GM21367 (cell line): ENCODE results near the gene CT45A10.
"Not testable (repeated sequence)": the region's sequence is repeated elsewhere in the genome, so short reads cannot be mapped to it uniquely, and the experiment has no call there.

Experiments
- ATAC-seq: cut with Tn5 transposase; IDR thresholded peaks from one replicate; pipeline ENCODE4 v1.9.1; 2021; ENCODE audit not compliant: unreplicated experiment

The CT45A10 gene

GRCh38 chrX:135893294-135893817 lies at the start of gene CT45A10, which contains the start of gene SAGE1:
Gene CT45A10, minus strand, starts transcription at chrX:135893444. Its CDS starts 8,100 bp downstream, at chrX:135885344.
Gene SAGE1, plus strand, starts transcription at chrX:135893716. Its CDS starts 2,527 bp downstream, at chrX:135896243.
- no peak for ATAC-seq

DNA sequence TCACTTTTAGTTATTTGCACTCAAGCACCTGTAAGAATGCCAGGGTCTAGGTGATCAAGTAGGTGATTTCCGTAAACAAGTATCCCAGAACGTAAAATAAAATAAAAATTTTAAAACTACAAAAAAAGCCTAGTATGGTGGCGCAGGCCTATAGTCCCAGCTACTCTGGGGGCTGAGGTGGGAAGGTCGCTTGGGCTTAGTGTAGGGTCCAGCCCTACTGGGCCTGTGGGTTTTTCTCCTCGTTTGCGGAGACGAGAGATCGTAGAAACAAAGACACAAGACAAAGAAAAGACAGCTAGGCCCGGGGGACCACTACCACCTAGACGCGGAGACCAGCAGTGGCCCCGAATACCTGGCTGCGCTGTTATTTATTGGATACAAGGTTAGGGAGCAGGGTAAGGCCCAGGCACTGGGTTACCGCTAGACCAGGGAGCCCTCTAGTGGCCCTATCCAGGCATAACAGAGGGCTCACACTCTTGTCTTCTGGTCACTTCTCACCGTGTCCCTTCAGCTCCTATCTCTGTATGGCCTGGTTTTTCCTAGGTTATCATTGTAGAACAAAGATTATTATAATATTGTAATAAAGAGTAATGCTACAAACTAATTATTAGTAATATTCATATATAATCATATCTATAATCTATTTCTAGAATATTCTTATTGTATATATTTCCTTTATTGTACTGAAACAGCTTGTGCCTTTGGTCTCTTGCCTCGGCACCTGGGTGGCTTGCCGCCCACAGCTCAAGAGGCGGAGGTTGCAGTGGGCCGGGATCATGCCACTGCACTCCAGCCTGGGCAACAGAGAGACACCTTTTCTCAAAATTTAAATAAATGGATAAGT lies 38.6 kb upstream of the CT45A10 start:
- ATAC-seq: no peak

GRCh38 chrX:135927897-135928296 lies 34.7 kb upstream of the CT45A10 start:
- no peak for ATAC-seq

- no peak for ATAC-seq
Measured at GRCh38 chrX:135923353-135923752, 30.1 kb upstream of the CT45A10 start.

- not testable (repeated sequence) for ATAC-seq
Measured at GRCh38 chrX:135920516-135920915, 27.3 kb upstream of the CT45A10 start.

GRCh38 chrX:135914404-135914803 lies 21.2 kb upstream of the CT45A10 start:
- no peak for ATAC-seq

DNA sequence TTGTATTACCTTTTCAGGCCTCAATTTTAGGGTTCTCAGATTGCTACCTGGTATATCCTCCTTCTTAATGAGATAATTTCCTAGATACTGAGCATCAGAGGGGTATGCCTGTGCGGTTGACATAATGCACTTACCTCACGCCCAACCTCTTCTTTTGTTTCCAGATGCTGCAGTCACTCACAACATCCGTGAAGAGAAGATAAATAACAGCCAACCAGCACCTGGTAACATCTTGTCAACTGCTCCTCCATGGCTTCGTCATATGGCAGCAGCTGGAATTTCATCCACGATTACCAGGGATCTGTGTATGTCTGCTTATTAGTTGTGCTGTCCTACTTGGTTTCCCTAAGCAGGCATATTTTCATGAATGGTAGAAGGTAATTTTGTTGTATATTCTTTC lies 17.0 kb upstream of the CT45A10 start:
- ATAC-seq: no peak

DNA sequence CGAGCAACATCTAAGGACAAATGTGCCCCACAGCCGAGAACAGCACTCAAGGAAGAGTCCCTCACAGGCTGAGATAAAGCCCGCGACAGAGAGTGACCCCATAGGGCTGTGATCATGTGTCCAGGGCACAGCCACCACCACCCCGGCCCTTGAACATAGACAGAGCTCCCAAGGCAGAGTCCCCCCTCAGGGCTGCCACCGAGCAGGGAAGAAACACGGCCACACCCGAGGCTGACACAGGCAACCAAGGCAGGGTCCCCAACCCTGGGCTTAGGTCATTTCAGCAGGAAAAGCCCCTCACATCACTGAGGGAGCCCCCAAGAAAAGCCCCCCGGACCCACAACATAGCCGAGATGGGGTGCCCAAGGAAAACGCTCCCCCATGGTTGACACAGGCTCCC lies 463 bp downstream of the CT45A10 start:
- no peak for ATAC-seq

DNA sequence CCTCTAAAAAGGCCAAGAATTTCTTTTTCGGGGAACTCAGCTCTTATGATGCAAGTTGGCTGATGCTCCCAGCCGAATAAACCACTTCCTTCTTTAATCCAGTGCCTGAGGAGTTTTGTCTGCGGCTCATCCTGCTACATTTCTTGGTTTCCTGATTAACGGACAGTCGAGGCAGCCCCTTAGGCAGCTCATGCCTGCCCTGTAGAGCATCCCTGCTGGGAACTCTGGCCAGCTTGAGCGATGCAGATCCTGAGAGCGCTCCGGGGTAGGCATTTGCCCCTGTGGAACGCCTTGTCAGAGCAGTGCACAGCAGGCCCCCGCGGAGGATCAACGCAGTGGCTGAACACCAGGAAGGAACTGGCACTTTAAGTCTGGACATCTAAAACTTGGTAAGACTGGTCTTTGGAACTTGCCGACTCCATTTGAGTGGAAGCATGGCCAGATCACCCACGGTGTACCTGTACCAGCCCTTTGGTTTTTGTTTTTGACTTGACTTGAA lies 3.1 kb downstream of the CT45A10 start:
- no peak for ATAC-seq

- ATAC-seq: not testable (repeated sequence)
Measured at GRCh38 chrX:135888976-135889375, 4.3 kb downstream of the CT45A10 start.

DNA sequence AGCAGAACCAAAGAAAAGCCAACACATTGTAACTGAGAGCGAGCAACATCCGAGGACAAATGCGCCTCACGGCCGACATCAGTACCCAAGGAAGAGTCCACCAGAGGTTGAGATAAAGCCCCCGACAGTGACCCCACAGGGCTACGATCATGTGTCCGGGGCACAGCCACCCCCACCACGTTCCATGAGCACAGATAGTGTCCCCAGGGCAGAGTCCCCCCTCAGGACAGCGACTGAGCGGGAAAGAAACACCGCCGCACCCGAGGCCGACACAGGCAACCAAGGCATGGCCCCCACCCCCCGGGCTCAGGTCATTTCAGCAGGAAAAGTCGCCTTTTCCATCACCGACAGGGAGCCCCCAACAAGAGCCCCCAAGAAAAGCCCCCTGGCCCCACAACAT lies 5.0 kb downstream of the CT45A10 start:
- ATAC-seq: not testable (repeated sequence)

- ATAC-seq: not testable (repeated sequence)
Measured at GRCh38 chrX:135882741-135883140, 10.5 kb downstream of the CT45A10 start.

DNA sequence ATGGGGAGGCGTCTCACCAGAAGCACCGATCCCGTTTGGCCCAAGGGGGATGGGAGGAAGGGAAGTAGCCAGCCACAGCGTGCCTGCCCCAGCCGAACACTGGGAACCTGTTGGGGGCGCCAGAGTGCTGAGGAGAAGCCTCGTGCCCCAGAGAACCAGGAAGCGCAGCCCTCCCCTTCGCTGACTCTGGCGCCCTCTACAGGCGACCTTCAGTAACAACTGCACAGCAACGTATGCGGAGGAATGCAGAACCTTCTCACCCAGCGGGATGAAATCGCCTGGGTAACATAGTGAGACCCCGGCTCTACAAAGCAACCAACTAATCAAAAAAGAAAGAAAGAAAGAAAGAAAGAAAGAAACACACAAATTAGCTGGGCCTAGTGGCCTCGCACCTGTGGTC lies 21.5 kb downstream of the CT45A10 start, which contains the start of gene CT45A9:
CT45A9 (minus strand) TSS at position 101 of the 400 bp plus-strand sequence. CDS start 3,751 bp downstream, outside the sequence.
- ATAC-seq: not testable (repeated sequence)

DNA sequence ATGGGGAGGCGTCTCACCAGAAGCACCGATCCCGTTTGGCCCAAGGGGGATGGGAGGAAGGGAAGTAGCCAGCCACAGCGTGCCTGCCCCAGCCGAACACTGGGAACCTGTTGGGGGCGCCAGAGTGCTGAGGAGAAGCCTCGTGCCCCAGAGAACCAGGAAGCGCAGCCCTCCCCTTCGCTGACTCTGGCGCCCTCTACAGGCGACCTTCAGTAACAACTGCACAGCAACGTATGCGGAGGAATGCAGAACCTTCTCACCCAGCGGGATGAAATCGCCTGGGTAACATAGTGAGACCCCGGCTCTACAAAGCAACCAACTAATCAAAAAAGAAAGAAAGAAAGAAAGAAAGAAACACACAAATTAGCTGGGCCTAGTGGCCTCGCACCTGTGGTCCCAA lies 38.8 kb downstream of the CT45A10 start, which contains the start of gene CT45A8:
CT45A8 (minus strand) TSS at position 101 of the 400 bp plus-strand sequence. CDS start 3,755 bp downstream, outside the sequence.
- not testable (repeated sequence) for ATAC-seq

- ATAC-seq: not testable (repeated sequence)
Measured at GRCh38 chrX:135837180-135837579, 56.1 kb downstream of the CT45A10 start, which contains the start of gene CT45A7. Gene CT45A7, minus strand, starts transcription at chrX:135837280. Its CDS starts 3,747 bp downstream, at chrX:135833533.
